Natural killer cell (primary cell): ENCODE data around the gene PDE6A. TPM values are rescaled to one million over a fixed set of nuclear protein-coding genes. Genes with fewer than 3 reads are reported as not detected.
A peak's percentile ranks its signal among the peaks of the same experiment; 100 is the strongest.

Experiments
- ATAC-seq, 3 donors: fragments of 150-1000 bp in 2 of 3; fragments of 200-7000 bp in 1 of 3; cut with Tn5 transposase; 1 replicate in 1 of 3; 2 replicates in 2 of 3; pipeline ENCODE4 v1.10.0; 2021; ENCODE audit warnings: mild to moderate bottlenecking in 2 of 3, moderate library complexity in 2 of 3
- DNase-seq, 2 donors: peaks; one replicate each; pipeline versions ENCODE4 v3.0.0 to v3.0.0-alpha.2; 2013 to 2021; ENCODE audit warnings: mixed read lengths in 1 of 2
- H3K27ac ChIP-seq: one replicate; pipeline ENCODE4 v1.5.1; 2013; ENCODE audit warnings: mild to moderate bottlenecking, low read length
- H3K27me3 ChIP-seq: one replicate; pipeline ENCODE4 v1.6.1; 2013; ENCODE audit warnings: low read length; ENCODE audit not compliant: control insufficient read depth, insufficient read depth
- H3K36me3 ChIP-seq: one replicate; pipeline ENCODE4 v1.6.1; 2013; ENCODE audit warnings: low read length; ENCODE audit not compliant: control insufficient read depth, insufficient read depth
- H3K4me1 ChIP-seq: one replicate; pipeline ENCODE4 v1.6.1; 2013; ENCODE audit warnings: low read length; ENCODE audit not compliant: control insufficient read depth, insufficient read depth
- H3K4me3 ChIP-seq: one replicate; pipeline ENCODE4 v1.5.1; 2013; ENCODE audit warnings: low read length
- H3K9me3 ChIP-seq: one replicate; pipeline ENCODE4 v1.6.1; 2013; ENCODE audit warnings: low read length; ENCODE audit not compliant: control insufficient read depth, insufficient read depth
- H3K27ac Mint-ChIP-seq, 2 donors: one replicate each; pipeline ENCODE4 v1.8.0; 2022; ENCODE audit warnings: mild to moderate bottlenecking in 2 of 2, mixed read lengths in 2 of 2, moderate library complexity in 1 of 2
- H3K27me3 Mint-ChIP-seq, 2 donors: one replicate each; pipeline ENCODE4 v1.8.0; 2022; ENCODE audit warnings: low read depth in 2 of 2, mixed read lengths in 2 of 2
- H3K36me3 Mint-ChIP-seq: one replicate; pipeline ENCODE4 v1.8.0; 2022; ENCODE audit warnings: mixed read lengths
- H3K4me1 Mint-ChIP-seq, 2 donors: one replicate each; pipeline ENCODE4 v1.8.0; 2022; ENCODE audit warnings: mixed read lengths in 2 of 2
- H3K4me3 Mint-ChIP-seq: one replicate; pipeline ENCODE4 v1.8.0; 2022; ENCODE audit warnings: mild to moderate bottlenecking, moderate library complexity, mixed read lengths
- H3K9me3 Mint-ChIP-seq, 2 donors: one replicate each; pipeline ENCODE4 v1.8.0; 2022; ENCODE audit warnings: mixed read lengths in 2 of 2
- WGBS: methylation state at CpG from one replicate; pipeline ENCODE4 v1.1.7; 2013; ENCODE audit warnings: missing lambda C conversion rate; ENCODE audit not compliant: insufficient coverage; 5-methylcytosine and 5-hydroxymethylcytosine counted together
- intact Hi-C: fragments of 100-400 bp; cut with micrococcal nuclease; formaldehyde crosslinking; loops from one replicate; pipeline ENCODE4 v1.14.2; 2022
- total RNA-seq, 4 donors: library from RNA; stranded (reverse); fragments of 120-200 nt in 1 of 4; gene quantifications; one replicate each; pipeline versions ENCODE4 v1.2.3 to v1.2.4, GENCODE V29; 2013 to 2022
- TF ChIP-seq, protein P1 (sequence below): fragments of 200-600 bp; IDR thresholded peaks from one replicate; pipeline ENCODE4 v1.8.0; 2022; ENCODE audit warnings: antibody characterized with exemption

Gene PDE6A
- total RNA-seq, 3 donors from 2014 or later (not counting 1 experiment from before 2014, with no cell fraction given), result not detected

DNA sequence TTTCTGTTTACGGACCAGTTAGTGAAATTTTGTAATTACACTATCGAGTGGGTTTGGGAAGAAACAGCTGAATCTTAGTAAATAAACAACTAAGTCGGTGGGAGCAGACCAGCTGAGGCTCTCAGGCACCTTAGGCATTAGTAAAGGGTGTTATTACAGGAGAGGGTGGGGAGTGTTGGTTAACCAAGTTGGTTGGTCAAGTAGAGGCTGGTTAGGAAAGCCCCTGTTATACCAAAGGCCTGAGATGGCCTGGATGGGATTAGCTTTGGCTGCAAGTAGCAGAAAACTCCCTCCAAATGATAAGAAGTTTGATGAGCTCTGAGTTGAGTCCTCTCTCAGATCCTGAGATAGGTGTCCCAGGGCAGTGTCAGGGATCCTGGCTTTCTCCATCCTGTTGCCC lies 133.1 kb downstream of the PDE6A start:
- Mint-ChIP-seq H3K27ac (no peak overlapping the region), H3K4me3 (no peak overlapping the region), H3K4me1 (no peaks in the 10 kb centered on the region), H3K27me3 (no peaks in the 10 kb centered on the region), H3K36me3 (no peaks in the 10 kb centered on the region), H3K9me3 (no peaks in the 10 kb centered on the region)
- intact Hi-C loops, result no loop called here
- no peak for DNase-seq
- Histone ChIP-seq H3K27ac (no peak overlapping the region), H3K4me1 (no peaks in the 10 kb centered on the region), H3K4me3 (no peak overlapping the region), H3K9me3 (no peaks in the 10 kb centered on the region), H3K36me3 (no peaks in the 10 kb centered on the region), H3K27me3 (no peaks in the 10 kb centered on the region)
- no peak for ATAC-seq
- TF ChIP-seq, protein P1, sequence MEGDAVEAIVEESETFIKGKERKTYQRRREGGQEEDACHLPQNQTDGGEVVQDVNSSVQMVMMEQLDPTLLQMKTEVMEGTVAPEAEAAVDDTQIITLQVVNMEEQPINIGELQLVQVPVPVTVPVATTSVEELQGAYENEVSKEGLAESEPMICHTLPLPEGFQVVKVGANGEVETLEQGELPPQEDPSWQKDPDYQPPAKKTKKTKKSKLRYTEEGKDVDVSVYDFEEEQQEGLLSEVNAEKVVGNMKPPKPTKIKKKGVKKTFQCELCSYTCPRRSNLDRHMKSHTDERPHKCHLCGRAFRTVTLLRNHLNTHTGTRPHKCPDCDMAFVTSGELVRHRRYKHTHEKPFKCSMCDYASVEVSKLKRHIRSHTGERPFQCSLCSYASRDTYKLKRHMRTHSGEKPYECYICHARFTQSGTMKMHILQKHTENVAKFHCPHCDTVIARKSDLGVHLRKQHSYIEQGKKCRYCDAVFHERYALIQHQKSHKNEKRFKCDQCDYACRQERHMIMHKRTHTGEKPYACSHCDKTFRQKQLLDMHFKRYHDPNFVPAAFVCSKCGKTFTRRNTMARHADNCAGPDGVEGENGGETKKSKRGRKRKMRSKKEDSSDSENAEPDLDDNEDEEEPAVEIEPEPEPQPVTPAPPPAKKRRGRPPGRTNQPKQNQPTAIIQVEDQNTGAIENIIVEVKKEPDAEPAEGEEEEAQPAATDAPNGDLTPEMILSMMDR, result no peak
- WGBS, result 81% methylated on average over 3 of the region's 3 CpGs

DNA sequence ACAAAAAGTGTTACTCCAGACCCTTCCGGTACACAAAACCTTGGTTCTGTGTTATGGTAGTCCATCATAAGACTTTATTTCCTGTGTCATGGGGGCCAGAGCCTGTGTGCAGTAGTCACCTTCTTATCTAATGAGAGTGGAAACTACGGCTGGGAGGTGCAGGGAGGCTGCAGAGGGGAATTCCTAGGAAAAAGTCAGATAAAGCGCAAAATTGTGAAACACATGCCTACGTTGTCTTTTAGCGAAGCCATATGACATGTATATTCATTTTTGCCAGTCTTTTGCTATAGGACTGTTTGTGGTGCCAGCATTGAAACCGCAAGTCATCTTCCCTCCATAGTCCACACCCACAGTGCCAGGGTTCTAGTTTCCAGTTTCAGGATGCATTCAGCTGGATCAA lies 133.7 kb downstream of the PDE6A start:
- H3K36me3 ChIP-seq, result no peaks in the 10 kb centered on the region
- Mint-ChIP-seq H3K27me3 (no peaks in the 10 kb centered on the region), H3K27ac (no peak overlapping the region), H3K36me3 (no peaks in the 10 kb centered on the region), H3K9me3 (no peaks in the 10 kb centered on the region), H3K4me3 (no peak overlapping the region), H3K4me1 (no peaks in the 10 kb centered on the region)
- no peak for ATAC-seq
- TF ChIP-seq, protein P1, result no peak
- DNase-seq, result no peak
- H3K27ac ChIP-seq, result no peak overlapping the region
- H3K4me3 ChIP-seq, result no peak overlapping the region
- no peaks in the 10 kb centered on the region for H3K9me3 ChIP-seq
- intact Hi-C loops, result no loop called here
- H3K27me3 ChIP-seq, result no peaks in the 10 kb centered on the region
- WGBS, result 94% methylated on average over 6 of the region's 6 CpGs
- H3K4me1 ChIP-seq, result no peaks in the 10 kb centered on the region

DNA sequence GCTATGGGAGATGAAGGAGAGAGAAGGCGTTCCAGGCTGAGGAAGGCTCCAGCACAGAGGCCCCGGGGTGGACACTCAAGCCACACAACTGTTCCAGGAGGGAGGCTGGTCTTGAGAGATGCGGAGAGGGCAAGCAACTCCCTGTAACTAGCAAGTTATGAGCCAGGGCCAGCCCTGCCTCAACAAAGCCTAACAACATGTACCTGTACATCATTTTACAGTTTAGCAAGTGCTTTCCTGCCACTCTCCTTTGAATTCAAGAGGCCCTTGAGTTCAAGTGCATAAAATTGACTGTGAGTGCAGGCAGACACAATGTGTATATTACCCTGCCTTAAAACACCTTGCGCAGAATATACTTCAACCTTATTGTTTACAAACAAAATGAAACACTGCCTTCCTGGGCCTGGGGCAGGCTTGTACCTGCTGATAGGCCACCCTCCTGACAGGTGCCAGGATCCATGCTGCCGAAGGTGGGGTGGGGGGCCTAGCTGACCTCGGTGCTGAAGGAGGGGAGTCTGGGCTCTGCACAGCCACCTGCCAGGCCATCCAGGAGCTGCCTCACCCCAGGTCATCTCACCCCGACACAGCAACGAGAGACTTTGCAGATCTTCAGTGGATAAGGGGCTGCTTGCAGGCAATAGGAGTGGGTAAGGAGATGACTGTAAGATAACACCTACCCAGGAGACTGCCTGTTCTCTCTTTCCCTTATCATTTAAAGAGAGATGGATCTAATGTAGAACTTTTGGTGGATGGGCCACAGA lies 134.5 kb downstream of the PDE6A start:
- intact Hi-C loops, result no loop called here
- Histone ChIP-seq H3K4me1 (no peaks in the 10 kb centered on the region), H3K36me3 (no peaks in the 10 kb centered on the region), H3K9me3 (no peaks in the 10 kb centered on the region), H3K27ac (no peak overlapping the region), H3K4me3 (no peak overlapping the region), H3K27me3 (no peaks in the 10 kb centered on the region)
- Mint-ChIP-seq H3K27ac (no peak overlapping the region), H3K27me3 (no peaks in the 10 kb centered on the region), H3K4me3 (no peak overlapping the region), H3K4me1 (no peaks in the 10 kb centered on the region), H3K36me3 (no peaks in the 10 kb centered on the region), H3K9me3 (no peaks in the 10 kb centered on the region)
- ATAC-seq (peak in 1 of 3 donors; percentile 34), DNase-seq (no peak)
- TF ChIP-seq, protein P1, result no peak
- whole genome bisulfite sequencing, result 94% methylated on average over 8 of the region's 8 CpGs
